HG03095 (cell line): ENCODE results near the gene CCDC117.
"Not testable (repeated sequence)": the region's sequence is repeated elsewhere in the genome, so short reads cannot be mapped to it uniquely, and the experiment has no call there.

Source experiments
- ATAC-seq: cut with Tn5 transposase; IDR thresholded peaks from one replicate; pipeline ENCODE4 v1.9.1; 2021; ENCODE audit warnings: moderate library complexity; ENCODE audit not compliant: unreplicated experiment

CCDC117 gene

DNA sequence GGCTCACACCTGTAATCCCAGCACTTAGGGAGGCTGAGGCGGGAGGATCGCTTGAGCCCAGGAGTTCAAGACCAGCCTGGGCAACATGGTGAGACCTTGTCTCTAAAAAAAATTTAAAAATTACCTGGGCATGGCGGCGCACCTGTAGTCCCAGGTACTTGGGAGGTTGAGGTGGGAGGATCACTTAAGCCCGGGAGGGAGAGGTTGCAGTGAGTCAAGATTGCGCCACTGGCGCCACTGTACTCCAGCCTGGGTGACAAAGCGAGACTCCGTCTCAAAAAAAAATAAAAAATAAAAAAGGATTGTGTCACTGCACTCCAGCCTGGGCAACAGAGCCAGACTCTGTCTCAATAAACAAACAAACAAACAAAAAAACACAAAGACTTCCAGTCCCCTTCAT is 52.0 kb downstream of the CCDC117 start:
- ATAC-seq = not testable (repeated sequence)

DNA sequence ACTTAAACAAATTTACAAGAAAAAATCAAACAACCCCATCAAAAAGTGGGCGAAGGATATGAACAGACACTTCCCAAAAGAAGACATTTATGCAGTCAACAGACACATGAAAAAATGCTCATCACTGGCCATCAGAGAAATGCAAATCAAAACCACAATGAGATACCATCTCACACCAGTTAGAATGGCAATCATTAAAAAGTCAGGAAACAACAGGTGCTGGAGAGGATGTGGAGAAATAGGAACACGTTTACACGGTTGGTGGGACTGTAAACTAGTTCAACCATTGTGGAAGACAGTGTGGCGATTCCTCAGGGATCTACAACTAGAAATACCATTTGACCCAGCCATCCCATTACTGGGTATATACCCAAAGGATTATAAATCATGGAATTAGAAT is 53.9 kb downstream of the CCDC117 start:
- ATAC-seq = not testable (repeated sequence)

DNA sequence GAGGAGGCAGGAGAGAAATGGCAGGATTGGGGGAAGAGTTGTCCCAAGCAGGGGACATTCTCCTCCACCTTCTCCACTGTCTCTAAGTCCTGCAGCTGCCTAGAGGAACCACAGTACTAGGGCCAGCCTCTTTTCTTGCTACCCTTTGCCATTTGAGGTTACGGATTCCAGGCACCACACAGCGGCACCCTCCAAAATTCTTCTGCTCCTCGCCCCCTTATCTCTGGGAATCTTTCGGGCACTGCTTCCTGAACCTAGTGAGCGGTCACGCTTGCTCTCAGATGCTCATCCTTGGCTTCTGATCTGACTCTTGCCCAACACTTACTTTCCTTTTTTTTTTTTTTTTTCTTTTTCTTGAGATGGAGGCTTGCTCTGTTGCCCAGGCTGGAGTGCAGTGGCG is 54.4 kb downstream of the CCDC117 start:
- ATAC-seq = no peak

DNA sequence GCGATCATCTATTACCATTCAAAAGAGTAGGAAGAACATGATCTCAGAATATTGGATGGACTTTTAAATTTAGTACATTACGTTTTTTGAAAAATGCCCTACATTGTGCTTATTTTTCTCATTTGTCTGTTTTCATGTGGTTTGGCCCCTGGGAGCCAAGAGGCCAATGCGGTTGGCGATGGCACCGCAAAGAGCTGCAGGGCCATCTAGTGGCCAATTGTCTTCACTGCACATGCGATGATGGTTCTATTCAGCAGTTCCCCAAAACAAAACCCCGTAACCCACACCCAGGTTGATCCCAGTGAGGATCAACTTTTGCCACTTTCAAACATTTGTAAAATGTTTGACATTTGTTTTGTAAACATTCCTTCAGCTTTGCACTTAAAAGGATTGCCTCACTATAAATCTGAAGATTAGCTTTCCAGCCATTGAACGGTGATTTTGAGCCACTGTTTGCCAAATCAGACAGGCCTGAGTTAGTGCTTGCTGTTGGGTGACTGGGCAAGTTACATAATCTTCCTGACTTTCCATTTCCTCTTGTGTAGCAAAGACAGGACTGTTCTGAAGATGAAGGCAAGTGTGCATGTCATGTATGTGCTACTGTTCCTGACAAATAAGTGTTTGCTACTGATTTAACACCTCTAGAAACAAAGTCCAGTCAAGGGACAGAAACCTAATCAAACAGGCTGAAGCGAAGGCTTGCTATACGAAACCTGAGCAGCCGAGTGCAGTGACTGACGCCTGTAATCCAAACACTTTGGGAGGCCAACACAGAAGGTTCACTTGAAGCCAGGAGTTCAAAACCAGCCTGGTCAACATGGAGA is 57.1 kb downstream of the CCDC117 start:
- ATAC-seq = no peak

DNA sequence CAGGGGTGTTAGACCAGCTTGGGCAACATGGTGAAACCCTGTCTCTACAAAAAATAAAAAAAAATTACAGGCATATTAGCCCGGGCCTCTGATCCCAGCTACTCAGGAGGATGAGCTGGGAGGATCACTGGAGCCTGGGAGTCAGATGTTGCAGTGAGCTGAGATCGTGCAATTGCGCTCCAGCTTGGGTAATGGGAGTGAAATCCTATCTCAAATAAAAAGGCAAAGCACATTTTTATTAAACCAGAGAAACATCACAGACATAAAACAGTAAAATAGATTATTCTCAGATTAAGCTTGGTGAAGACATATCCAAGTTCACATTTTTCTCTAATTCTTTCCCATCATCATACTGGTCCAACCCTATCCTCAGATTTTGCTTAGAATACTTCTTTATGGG is 57.9 kb downstream of the CCDC117 start:
- no peak for ATAC-seq

DNA sequence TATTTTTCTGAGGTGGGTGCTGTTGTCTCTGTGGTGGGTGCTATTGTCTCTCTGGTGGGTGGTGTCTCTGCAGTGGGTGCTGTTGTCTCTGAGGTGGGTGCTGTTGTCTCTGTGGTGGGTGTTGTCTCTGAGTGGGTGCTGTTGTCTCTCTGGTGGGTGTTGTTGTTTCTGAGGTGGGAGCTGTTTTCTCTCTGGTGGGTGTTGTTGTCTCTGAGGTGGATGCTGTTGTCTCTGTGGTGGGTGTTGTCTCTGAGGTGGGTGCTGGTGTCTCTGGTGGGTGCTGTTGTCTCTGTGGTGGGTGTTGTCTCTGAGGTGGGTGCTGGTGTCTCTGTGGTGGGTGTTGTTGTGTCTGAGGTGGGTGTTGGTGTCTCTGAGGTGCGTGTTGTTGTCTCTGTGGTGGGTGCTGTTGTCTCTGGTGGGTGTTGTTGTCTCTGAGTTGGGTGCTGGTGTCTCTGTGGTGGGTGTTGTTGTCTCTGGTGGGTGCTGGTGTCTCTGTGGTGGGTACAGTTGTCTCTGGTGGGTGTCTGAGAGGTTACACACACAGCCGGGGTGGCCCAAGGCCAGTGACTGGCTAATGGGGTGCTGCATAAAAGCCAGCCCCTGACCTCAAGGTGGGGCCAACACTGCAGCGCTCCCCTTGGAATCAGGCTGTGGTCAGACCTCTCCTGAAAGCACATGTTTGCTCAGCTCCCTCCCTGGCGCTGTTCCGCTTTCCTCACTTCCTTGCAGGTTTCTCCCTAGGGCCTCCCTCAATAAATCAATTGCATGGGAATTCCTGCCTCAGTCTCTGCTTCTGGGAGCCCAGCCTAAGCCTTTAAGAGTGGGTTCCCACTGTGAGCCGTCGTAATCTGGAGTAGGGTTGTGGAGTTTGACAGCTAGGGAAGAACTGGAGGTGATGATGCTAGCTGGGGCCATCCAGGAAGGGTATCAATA is 58.9 kb downstream of the CCDC117 start:
- no peak for ATAC-seq

GRCh38 chr22:28832731-28833130 is 60.2 kb downstream of the CCDC117 start:
- no peak for ATAC-seq

- no peak for ATAC-seq
Measured at GRCh38 chr22:28833276-28833923, 60.9 kb downstream of the CCDC117 start.

- ATAC-seq = no peak
Measured at GRCh38 chr22:28835630-28836189, 63.2 kb downstream of the CCDC117 start.

GRCh38 chr22:28837640-28838039 is 65.1 kb downstream of the CCDC117 start:
- ATAC-seq = no peak
